Muscle of arm (tissue), 12 donors: Measurements from ENCODE around the gene CABP4. TPM values are rescaled to one million over a fixed set of nuclear protein-coding genes. Genes with fewer than 3 reads are reported as not detected.

Source experiments
- DNase-seq: peaks from one replicate; pipeline ENCODE4 v3.0.0-alpha.2; 2013
- polyA plus RNA-seq, 12 donors: library from polyadenylated mRNA; unstranded; fragments of 120-200 nt; gene quantifications; one replicate each; pipeline ENCODE4 v1.2.1, GENCODE V29; 2013; ENCODE audit not compliant: insufficient read length in 12 of 12

CABP4 gene
- polyA plus RNA-seq, 12 donors, result 0.41 to 1.7 (median 1.0) TPM; not detected in 2

DNA sequence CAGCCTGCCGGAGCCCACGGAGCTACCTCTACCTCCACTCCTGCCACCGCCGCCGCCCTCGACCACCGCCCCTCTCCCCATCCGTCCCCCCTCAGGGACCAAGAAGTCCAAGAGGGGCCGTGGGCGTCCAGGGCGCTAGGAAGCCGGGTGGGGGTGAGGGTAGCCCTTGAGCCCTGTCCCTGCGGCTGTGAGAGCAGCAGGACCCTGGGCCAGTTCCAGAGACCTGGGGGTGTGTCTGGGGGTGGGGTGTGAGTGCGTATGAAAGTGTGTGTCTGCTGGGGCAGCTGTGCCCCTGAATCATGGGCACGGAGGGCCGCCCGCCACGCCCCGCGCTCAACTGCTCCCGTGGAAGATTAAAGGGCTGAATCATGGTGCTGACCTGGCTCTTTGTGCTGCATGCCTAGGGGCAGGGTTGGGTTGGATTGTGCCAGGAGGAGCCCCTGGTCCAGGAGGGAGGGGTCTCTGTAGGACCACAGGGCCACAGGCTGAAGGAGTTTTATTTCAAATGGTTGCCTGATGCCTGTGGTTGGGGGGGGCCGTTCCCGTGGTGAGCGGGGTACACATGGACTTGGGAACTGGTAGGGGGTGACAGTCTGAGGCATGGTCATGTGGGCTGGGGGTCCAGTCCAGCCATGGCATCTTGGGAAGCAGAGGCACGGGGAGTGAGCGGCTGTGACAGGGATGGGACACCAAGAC is 20.0 kb upstream of the CABP4 start:
- DNase-seq, result no peak

DNA sequence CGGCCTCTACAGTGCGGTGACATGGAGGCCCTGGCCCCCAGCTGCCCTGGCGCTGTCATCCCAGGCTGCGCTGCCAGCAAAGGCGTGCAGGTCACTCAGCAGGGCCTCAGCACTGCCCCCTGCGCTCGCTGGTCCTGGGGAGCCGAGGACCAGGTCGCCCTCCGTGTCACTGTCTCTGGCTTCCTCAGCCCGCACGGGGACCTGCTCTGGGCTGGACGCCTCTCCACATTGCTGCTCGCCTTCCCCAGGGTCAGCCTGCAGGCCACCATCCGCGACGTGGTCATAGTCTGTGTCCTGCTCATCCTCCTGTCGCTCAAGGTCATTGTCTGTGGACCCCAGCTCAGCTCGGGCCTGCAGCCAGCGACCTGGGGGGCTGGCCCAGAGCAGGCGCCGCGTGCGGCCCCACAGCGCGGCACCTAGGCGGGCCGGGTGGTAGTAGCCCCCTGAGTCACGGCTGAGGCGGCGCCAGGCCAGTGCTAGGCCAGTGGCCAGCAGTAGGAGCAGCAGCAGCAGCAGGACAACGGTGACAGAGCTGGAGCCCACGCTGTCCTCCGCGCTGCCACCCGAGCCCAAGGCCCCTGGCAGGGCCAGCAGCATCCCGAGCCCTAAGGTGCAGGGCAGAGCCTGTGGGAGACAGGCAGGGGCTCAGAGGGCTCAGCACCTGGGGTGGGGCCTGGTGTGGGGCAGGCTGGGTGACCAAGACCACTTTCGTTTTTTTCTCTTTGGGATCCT is 19.3 kb upstream of the CABP4 start:
- no peak for DNase-seq

DNA sequence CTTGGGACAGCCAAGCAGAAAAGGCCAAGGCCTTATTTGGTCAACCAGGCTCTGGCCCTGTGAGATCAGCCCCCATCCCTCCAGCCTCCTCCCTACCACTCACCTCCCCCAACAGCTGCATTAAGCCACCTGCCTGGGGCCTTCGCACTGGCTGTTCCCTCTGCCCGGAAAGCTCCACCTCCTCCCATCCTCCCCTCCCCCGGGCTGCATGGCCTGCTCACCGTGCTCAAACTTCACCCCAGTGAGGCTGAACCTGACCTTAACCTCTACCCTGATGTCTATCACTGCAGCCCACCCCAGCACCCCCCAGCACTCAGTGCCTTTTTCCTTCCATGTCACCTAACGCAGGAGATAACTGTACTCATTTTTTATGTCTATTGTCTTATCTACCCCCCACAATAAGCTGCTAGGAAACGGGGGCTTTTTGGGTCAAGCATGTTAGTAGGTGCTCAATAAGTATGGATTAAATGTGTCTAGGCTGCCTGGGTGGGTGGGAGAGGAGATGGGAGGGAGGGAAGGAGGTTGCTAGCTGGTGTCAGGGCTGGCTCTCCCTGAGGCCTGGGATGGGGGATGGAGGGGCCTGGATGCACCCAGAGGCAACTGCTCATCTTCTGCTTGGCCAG is 18.6 kb upstream of the CABP4 start:
- no peak for DNase-seq

DNA sequence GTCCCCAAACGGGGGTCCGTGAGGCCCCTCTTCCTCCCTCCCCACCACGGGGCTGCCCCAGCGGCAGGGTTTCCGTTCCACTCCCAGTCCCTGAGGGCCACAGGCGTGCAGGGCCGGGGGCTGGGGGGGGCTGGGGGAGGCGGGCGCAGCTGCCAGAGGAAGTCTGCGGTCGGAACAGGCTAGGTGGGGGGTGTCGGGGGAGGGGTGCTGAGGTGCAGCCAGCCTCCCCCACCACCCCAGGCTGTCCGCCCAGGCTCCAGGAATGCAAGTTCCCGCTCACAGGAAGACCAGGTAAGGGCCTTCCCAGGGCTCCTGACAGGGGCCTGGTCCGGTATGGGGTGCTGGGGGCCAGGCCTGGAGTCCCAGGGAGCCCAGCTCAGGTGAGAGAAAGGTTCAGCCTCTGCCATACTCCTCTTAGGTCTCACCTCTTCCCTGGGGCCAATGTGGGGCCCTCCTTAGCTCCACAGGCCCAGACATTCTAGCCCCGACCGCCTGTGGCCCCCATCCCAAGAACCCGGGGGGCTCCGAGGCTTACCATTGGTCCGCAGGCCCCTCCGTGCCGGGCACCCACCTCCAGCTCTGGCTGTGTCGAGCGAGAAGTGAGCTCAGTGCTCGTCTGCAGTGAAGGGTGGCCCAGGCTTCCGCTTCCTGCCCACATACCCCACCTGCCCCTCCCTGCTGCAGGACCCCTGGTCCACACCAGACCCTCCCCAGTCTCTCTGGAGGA is 17.9 kb upstream of the CABP4 start, which contains the start of gene PTPRCAP:
PTPRCAP (minus strand) TSS at position 601 of the 727 bp plus-strand sequence; CDS start at position 538, 63 bp downstream.
- no peak for DNase-seq

DNA sequence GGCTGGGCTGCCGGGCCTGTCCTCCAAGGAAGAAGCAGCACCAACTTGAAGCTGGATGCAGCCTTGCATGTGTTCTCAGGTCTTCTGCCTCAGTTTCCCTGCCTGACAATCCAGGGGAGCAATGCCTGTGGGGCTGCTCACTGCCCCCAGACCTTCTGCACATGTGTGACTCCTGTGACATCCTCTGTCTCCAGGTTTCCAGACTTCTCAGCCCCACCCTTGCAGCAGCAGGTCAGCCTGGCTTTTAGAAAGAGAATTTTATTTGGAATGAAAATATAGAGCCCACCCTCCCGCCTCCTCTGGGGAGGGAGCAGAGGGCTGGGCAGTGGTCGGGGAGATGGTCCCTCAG is 17.4 kb upstream of the CABP4 start:
- DNase-seq, result no peak

DNA sequence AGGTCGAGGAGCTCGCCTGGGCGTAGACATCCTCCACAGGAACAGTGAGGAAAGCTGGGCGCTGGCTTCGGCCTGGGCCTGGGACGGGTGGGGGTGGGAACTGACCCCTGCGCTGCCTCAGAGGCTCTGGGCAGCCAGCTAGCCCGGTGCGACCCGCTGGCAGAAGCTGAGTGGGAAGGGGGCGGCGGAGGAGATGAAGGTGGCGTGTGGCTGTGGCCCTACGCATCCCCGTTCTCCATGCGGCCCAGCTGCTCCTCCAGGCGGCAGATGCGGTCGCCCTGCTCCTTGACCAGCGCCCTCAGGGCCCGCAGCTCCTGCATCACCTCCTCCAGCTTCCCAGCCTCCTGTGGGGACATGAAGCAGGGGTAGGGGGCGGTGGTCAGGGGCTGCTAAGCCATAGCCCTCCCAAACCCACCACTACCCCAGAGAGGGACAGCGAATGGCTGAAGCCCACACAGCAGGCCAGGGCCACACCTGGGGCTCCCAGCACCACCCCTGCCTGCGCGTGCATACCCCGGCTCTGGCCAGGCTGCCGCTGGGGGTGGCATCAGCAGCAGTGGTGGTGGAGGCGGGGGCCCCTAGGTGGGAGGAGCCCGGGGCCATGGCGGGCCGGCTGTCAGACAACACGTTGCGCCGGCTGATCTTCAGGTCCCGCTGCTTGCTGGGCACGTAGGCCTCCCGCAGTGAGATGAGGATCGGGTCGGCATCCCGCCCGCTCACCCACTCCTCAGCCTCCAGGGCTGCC is 16.8 kb upstream of the CABP4 start:
- no peak for DNase-seq

DNA sequence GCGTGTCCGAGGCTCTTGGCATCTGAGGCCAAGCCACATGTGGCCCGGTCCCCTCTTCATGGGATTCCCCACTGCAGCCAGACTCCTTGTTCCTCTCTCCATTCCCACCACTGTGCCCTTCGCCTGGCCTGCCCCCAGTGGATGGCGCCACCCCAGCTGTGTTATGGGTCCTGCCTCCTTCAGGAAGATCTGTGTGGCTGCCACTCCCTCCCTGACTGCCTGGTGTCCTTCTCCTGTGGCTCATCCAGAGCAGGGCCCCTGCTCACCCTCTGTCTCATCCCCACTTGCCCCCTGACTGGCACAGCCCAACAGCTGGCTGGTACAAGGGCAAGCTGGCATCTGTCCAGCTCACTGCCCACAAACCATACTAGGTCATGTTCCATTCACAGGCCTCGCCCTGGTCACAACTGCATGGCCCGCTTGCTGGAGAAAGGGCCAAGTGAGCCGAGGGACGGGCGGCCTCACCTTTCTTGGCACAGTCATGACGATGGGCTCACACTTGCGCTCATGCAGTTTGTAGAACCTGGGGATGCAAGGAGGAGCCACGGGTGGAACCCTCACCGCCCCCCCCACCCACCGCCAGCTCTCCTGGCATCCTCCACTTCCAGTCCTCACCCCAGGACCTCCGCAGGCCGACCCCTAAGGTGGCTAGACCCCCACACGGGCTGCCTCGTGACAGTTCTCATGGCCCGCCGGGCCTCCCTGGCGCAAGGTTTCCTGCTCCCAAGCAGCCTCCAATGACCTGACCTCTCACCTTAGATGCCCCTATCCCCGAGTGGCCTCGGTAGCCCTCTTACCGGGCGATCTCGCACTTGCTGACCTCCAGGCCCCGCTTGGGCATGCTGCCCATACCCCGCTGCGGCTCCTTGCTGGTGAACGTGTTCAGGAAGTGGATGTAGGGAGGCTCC is 15.6 kb upstream of the CABP4 start:
- DNase-seq, result no peak

DNA sequence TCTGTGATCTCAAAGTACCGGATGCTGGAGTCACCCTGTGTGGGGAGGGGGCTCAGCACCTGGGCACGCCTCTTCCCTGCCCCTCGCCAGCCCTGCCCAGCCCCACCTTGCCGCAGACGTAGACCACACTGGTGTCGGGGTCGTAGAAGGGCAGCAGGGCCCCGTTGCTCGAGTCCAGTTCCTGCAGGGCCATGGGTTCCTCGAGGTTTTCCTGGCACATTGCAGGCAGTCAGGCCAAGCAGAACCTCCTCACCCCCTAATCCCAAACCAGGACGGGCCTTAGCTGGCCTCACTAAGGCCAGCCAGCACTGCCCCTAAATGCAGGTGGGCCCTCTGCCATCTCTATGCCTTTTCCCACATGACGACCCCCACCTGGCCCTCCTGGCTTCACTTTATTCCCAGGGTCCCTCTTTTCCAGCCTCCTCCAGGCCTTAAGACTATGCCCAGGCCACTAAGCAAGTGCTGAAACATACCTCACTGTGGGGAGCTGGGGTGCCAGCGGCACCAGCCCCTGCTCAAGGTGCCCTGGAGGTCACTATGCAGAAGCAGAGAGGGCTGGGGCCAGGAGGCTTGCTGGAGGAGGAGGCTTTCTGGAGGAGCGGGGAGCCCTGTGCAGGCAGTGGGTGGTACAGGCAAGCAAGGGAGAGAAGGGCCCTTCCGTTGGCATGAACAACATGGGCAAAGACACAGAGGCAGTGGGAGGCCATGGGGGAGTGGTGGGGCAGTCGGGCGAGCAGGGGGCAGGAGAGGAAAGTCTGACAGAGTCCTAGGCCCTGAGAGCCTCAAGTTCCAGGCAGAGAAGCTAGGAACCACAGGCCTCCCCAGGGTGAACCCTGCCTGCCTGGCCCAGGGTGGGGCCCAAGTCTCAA is 14.7 kb upstream of the CABP4 start:
- DNase-seq, result no peak

DNA sequence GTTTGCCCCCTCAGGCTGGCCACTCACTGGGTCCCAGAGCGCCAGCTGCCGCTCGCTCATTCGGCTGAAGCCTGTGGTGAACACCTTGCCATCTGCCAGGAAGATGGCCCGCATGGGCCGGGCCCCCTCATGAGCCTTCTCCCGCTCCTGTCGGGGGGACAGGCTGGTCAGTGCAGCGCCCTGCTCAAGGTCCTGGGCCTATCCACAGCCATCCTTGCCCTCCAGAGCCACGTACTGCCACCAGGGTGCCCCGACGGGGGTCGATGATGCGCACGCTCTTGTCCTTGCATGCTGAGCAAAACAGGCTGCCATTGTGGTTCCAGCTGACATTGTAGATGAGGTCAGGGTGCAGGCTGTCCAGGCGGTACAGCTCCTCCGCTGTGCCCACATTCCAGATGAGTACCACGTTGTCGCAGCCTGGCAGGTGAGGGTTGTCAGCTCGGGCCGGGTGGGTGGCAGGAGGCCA is 14.0 kb upstream of the CABP4 start:
- no peak for DNase-seq

DNA sequence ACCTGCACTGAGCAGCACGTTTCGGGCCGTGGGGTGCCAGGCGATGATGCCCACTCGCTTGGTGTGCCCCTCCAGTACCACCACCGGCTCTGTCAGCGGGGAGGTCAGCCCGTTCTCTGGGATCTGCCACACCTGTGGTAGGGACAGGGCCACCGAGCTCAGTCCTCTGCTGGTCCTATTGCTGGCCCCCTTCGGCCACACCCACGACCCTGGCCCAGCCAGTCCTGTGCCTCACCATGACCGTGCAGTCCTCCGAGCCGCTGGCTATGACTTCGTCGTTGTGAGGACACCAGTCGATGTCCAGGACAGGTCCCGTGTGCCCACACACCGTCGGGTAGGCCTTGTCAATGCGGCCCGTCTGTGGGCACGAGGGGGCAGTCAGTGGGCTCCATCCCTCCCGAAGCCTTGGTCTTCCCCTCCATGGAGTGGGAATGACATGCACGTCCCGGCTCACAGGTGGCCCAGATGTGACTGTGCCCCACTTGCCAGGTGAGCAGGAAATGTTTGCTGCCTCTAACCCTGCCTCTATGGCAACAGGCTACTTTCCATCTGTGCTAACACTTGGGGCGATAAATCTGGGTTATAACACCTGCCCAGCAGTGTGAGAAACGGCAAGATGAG is 13.3 kb upstream of the CABP4 start:
- DNase-seq, result no peak

DNA sequence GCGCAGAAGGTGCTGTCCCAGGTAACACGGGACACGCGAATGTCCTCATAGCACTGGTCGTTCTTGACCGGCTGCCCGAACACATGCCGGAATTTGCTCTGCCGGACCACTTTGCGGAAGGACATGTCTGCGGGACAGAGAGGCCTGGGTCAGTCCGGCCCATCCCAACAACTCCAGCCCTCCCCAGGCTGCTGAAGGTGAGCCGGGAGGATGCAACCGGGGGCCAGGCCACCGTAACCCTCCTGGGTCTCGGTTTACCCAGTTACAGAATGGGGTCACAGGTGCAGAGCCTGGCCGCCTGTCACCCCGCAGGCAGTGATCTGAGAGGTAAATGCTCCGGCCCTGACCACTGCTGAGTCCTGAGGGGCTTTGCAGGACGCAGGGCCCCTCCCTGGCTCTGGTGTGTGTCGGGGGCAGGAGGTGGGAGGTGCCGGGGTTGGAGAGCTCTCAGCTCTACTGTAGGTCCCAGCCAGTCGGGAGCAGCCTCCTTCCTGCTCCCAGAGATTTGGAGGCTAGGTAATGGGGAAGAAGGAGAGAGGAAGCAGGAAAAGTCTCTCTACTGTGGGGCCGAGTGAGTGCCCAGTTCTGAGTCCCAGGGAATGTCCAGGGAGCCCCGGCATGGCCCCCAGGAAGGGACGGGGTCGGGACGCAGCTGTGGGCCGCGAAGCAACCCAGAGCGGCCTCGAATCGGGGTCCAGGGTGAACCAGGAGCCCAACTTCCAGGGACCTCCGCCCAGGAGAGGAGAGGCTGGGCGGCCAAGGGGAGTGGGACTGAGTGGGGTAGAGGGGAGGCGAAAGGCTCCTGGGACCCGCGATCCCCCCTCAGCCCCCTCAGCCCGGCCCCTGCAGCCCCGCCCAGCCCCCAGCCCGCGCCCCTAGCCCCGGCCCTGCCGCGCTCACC is 12.4 kb upstream of the CABP4 start:
- DNase-seq, result no peak

DNA sequence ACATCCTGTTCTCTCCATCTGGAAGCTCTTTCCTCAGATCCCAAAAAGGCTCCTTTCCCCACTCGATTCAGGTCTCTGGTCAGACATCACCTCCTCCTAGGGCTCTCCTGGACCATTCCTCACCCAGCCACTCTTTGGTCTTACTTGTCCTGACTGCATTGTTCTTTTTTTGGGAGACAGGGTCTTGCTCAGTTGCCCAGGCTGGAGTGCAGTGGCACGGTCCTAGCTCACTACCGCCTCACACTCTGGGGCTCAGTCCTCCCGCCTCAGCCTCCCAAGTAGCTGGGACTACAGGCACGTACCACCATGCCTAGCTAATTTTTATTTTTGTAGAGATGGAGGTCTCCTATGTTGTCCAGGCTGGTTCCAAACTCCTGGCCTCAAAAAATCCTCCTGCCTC is 9.6 kb upstream of the CABP4 start:
- DNase-seq, result no peak

DNA sequence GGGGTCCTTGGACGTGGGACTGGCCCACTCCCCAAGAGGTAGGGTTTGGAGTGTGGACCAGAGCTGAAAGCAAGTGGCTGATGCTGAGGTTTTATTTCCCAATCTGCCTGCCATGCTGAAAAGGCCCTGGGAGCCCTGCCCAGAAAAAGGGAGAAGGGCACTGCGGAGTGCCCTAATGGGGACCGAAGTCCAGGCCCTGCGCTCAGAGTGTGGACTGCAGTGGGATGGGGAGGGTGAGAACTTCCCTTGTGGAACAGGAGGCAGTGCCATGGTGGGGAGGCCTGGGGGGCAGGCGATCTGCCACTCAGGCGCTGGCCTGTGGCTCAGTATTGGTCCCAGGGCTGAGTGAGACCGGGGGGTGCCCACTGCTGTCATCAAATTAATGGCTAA is 6.9 kb upstream of the CABP4 start:
- DNase-seq, result no peak

DNA sequence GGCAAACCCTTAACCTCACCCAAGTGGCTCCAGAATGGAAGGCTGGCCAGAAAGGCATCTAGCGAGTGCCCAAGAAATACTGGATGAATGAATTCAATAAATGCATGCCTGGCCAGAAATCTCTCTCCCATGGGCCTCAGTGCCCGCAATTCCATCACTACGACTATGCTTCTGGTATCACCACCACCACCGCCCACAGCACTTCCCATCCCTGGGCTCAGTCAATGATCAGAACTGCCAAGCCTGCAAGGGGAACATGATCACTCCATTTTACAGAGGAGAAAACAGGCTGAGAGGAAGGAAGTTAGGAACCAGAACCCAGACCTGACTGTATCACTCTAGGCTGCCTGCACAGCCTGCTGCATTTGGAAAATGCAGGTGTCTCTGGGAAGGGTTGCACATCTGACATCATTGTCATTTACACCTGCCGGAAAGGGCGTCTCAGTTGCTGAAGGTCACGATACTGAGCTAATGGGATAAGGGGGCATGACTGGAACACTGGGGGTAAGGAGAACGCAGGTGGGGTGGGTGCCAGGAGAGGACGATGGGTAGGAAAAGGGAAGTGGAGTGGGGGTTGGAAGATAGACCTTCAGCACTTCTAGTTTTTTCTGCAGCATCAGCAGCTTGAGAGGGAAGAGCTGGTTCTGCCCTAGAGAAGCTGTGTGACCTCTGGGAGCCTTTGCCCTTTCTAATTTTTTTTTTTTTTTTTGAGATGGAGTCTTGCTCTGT is 5.9 kb upstream of the CABP4 start:
- no peak for DNase-seq

DNA sequence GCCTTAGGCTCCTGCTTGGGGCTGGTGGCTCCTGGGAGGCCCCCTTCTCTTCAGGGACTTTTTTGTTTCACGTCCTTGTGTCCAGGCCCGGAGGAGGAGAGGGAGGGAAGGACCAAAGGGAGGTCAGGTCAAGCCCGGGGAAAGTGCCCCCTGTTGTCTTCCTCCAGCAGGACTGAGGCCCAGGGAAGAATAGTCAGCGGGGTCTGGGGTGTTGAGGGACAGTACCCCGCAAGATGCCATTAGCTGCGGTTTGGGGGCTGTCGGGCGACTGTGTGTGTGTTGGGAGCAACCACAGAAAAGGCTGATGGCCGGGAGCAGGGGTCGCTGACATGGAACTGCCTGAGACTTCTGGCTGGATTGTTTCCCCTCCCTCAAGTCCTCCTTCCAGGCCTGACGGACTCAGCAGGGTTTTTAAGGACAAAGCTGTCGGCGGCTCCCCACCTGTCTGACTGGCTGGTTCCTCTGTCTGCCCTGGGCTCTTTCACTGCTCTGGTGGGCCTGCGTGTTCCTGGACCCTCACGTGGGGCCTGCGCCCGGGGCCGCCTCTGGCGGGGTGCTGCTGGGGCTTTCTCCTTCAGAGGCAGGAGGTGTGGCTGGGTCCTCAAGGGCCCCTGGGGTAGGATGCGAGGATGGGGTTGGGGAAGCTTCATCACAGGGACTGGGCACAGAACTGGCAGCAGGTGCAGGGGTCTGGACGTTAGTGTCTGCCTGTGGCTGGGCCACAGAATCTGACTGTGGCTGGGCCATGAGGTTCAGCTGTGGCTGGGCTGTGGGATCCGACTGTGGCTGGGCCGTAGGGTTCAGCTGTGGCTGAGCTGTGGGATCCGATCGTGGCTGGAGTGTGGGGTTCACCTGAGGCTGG is 4.1 kb upstream of the CABP4 start:
- DNase-seq, result no peak

DNA sequence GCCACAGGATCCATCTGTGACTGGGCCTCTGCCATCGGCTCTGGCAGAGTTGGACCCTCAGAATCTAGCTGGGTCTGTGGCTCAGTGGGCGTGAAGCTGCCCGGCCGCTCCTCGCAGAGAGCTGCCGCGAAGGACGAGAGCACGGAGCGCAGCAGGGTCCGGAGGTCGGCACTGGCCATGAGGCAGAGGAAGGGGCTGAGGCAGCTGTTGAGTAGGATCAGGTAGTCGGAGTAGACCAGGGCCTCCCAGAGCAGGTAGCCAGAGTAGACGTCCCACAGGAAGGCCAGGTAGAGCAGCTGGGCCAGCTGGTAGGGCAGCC is 3.5 kb upstream of the CABP4 start:
- no peak for DNase-seq
